ENCODE data around the gene CDC42EP5. TPM values are rescaled to one million over a fixed set of nuclear protein-coding genes. Genes with fewer than 3 reads are reported as not detected.

The CDC42EP5 gene
- total RNA-seq, 2 experiments from 2014 or later: not detected

- no peaks in the 10 kb centered on the region for H3K4me1 ChIP-seq (ENCODE audit: insufficient read depth, low read length, poor library complexity, severe bottlenecking)
- H3K79me2 ChIP-seq (ENCODE audit: insufficient read depth, low read depth, low read length): no peaks in the 10 kb centered on the region
- intact Hi-C loops (cut with micrococcal nuclease; ENCODE audit: unreplicated experiment): no loop called here
- no peak overlapping the region for H3K4me2 ChIP-seq (ENCODE audit: low read length)
- no peaks in the 10 kb centered on the region for H3K9me3 ChIP-seq (ENCODE audit: low read length)
- H4K20me1 ChIP-seq (ENCODE audit: insufficient read depth, low read length): no peaks in the 10 kb centered on the region
- BruUV-seq (replicated peaks): no TSS peak
- ChIA-PET CTCF (ENCODE audit: unreplicated experiment) (no interaction called here), POLR2A (interaction anchor here (0.7 kb wide), 1 partner anchor 442 kb away, joined by 3 read pairs; no protein-coding TSS in a partner anchor)
- no peak for TF ChIP-seq EZH2phosphoT487 (IDR thresholded peaks at IDR 0.05; ENCODE audit: borderline replicate concordance, low read depth, low read length)
- TF ChIP-seq CTCF (conservative IDR thresholded peaks at IDR 0.05; ENCODE audit: low read length): no peak
- no peak for DNase-seq (ENCODE audit: low spot score)
- H3K9me2 ChIP-seq (ENCODE audit: insufficient read depth, low read length): no peaks in the 10 kb centered on the region
- H3K36me3 ChIP-seq (ENCODE audit: insufficient read depth, low read length): no peaks in the 10 kb centered on the region
- no peak overlapping the region for H3K4me3 ChIP-seq (ENCODE audit: low read depth, low read length, poor library complexity, severe bottlenecking)
- no peak overlapping the region for H3K27ac ChIP-seq (ENCODE audit: low read depth, low read length, poor library complexity, severe bottlenecking)
- no peak overlapping the region for H2AFZ ChIP-seq (ENCODE audit: low read length)
These were observed 16.7 kb upstream of the CDC42EP5 start for GRCh38 chr19:54489766-54490165.

- TF ChIP-seq EZH2phosphoT487 (IDR thresholded peaks at IDR 0.05; ENCODE audit: borderline replicate concordance, low read depth, low read length): no peak
- DNase-seq (ENCODE audit: low spot score): no peak
- Histone ChIP-seq H3K4me1 (ENCODE audit: insufficient read depth, low read length, poor library complexity, severe bottlenecking) (no peaks in the 10 kb centered on the region), H3K79me2 (ENCODE audit: insufficient read depth, low read depth, low read length) (no peaks in the 10 kb centered on the region), H3K9me3 (ENCODE audit: low read length) (no peaks in the 10 kb centered on the region), H3K9me2 (ENCODE audit: insufficient read depth, low read length) (no peaks in the 10 kb centered on the region), H4K20me1 (ENCODE audit: insufficient read depth, low read length) (no peaks in the 10 kb centered on the region), H3K36me3 (ENCODE audit: insufficient read depth, low read length) (no peaks in the 10 kb centered on the region), H3K4me2 (ENCODE audit: low read length) (no peak overlapping the region), H3K27ac (ENCODE audit: low read depth, low read length, poor library complexity, severe bottlenecking) (no peak overlapping the region), H2AFZ (ENCODE audit: low read length) (no peak overlapping the region), H3K4me3 (ENCODE audit: low read depth, low read length, poor library complexity, severe bottlenecking) (no peak overlapping the region)
- CTCF ChIA-PET (ENCODE audit: unreplicated experiment): no interaction called here
- intact Hi-C loops (cut with micrococcal nuclease; ENCODE audit: unreplicated experiment): no loop called here
- no TSS peak for BruUV-seq (replicated peaks)
- POLR2A ChIA-PET: interaction anchor here (0.7 kb wide), 1 partner anchor 442 kb away, joined by 3 read pairs; no protein-coding TSS in a partner anchor
These were observed 16.2 kb upstream of the CDC42EP5 start for GRCh38 chr19:54489341-54489740.

GRCh38 chr19:54485851-54486250 is 12.8 kb upstream of the CDC42EP5 start:
- no peaks in the 10 kb centered on the region for H3K4me1 ChIP-seq (ENCODE audit: insufficient read depth, low read length, poor library complexity, severe bottlenecking)
- ChIA-PET POLR2A (no interaction called here), CTCF (ENCODE audit: unreplicated experiment) (no interaction called here)
- no peaks in the 10 kb centered on the region for H3K9me3 ChIP-seq (ENCODE audit: low read length)
- H3K9me2 ChIP-seq (ENCODE audit: insufficient read depth, low read length): no peaks in the 10 kb centered on the region
- no peak overlapping the region for H3K27ac ChIP-seq (ENCODE audit: low read depth, low read length, poor library complexity, severe bottlenecking)
- no peak for DNase-seq (ENCODE audit: low spot score)
- H4K20me1 ChIP-seq (ENCODE audit: insufficient read depth, low read length): no peaks in the 10 kb centered on the region; the same call in 1 of the 2 replicates
- H2AFZ ChIP-seq (ENCODE audit: low read length): no peak overlapping the region
- H3K79me2 ChIP-seq (ENCODE audit: insufficient read depth, low read depth, low read length): no peaks in the 10 kb centered on the region
- H3K4me3 ChIP-seq (ENCODE audit: low read depth, low read length, poor library complexity, severe bottlenecking): no peak overlapping the region
- BruUV-seq (replicated peaks): no TSS peak
- no peak overlapping the region for H3K4me2 ChIP-seq (ENCODE audit: low read length)
- intact Hi-C loops (cut with micrococcal nuclease; ENCODE audit: unreplicated experiment): no loop called here
- no peaks in the 10 kb centered on the region for H3K36me3 ChIP-seq (ENCODE audit: insufficient read depth, low read length)
- TF ChIP-seq CTCF (conservative IDR thresholded peaks at IDR 0.05; ENCODE audit: low read length): no peak

All from OCI-LY7 (cell line).